Neutrophil (primary cell): ENCODE results near the gene TANC2.

ENCODE experiments used
- H3K27ac ChIP-seq: fragments of 200-600 bp; sonication (generic); 2 replicates; pipeline ENCODE4 v1.5.1; 2016; ENCODE audit warnings: mild to moderate bottlenecking, moderate library complexity
- H3K27me3 ChIP-seq: fragments of 200-600 bp; sonication (generic); 2 replicates; pipeline ENCODE4 v1.6.0; 2016; ENCODE audit warnings: mild to moderate bottlenecking
- H3K36me3 ChIP-seq: fragments of 200-600 bp; sonication (generic); 2 replicates; pipeline ENCODE4 v1.5.1; 2017
- H3K4me1 ChIP-seq, 2 experiments: fragments of 200-600 bp in 1 of 2; sonication (generic) in 1 of 2; 1 replicate in 1 of 2; 2 replicates in 1 of 2; pipeline versions ENCODE4 v1.5.1 to v1.6.1; 2013 to 2016; ENCODE audit warnings: low read depth in 1 of 2, low read length in 1 of 2, mild to moderate bottlenecking in 1 of 2, moderate library complexity in 1 of 2; ENCODE audit not compliant: control insufficient read depth in 1 of 2, insufficient read depth in 1 of 2
- H3K4me3 ChIP-seq, 2 experiments: fragments of 200-600 bp in 1 of 2; sonication (generic) in 1 of 2; 1 replicate in 1 of 2; 2 replicates in 1 of 2; pipeline ENCODE4 v1.5.1; 2013 to 2016; ENCODE audit warnings: low read depth in 1 of 2, low read length in 1 of 2, mild to moderate bottlenecking in 1 of 2, moderate library complexity in 1 of 2
- H3K9me3 ChIP-seq: fragments of 200-600 bp; sonication (generic); 2 replicates; pipeline ENCODE4 v1.5.1; 2016
- TF ChIP-seq, protein P1 (sequence below): fragments of 200-600 bp; sonication (generic); IDR thresholded peaks from 2 replicates; pipeline ENCODE4 v1.5.1; 2016; ENCODE audit warnings: antibody characterized with exemption

The TANC2 gene

DNA sequence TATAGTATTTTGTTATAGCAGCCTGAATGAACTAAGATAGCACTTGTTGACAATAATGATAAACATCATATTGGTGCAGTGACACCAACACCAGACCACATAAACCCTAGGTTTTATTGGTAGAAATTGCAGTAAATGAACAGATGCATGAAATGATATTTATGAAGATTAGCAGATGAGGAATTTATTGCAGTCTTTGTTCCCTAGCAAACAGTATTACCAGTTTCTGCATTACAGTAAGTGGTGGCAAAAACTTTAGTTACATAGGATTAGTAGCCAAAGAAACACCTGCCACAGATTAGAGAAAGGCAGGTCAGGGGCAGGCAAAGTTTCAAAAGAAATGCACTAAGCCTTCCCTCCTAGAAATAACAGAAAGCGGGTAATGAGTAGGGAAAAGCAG lies 17.7 kb upstream of the TANC2 start:
- Histone ChIP-seq H3K4me1 (no peaks in the 10 kb centered on the region), H3K36me3 (no peaks in the 10 kb centered on the region), H3K9me3 (no peaks in the 10 kb centered on the region), H3K4me3 (no peak overlapping the region), H3K27me3 (no peaks in the 10 kb centered on the region), H3K27ac (no peak overlapping the region)
- TF ChIP-seq, protein P1, sequence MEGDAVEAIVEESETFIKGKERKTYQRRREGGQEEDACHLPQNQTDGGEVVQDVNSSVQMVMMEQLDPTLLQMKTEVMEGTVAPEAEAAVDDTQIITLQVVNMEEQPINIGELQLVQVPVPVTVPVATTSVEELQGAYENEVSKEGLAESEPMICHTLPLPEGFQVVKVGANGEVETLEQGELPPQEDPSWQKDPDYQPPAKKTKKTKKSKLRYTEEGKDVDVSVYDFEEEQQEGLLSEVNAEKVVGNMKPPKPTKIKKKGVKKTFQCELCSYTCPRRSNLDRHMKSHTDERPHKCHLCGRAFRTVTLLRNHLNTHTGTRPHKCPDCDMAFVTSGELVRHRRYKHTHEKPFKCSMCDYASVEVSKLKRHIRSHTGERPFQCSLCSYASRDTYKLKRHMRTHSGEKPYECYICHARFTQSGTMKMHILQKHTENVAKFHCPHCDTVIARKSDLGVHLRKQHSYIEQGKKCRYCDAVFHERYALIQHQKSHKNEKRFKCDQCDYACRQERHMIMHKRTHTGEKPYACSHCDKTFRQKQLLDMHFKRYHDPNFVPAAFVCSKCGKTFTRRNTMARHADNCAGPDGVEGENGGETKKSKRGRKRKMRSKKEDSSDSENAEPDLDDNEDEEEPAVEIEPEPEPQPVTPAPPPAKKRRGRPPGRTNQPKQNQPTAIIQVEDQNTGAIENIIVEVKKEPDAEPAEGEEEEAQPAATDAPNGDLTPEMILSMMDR: no peak

GRCh38 chr17:62949036-62949435 lies 17.0 kb upstream of the TANC2 start:
- Histone ChIP-seq H3K4me1 (no peaks in the 10 kb centered on the region), H3K27me3 (no peaks in the 10 kb centered on the region), H3K36me3 (no peaks in the 10 kb centered on the region), H3K27ac (no peak overlapping the region), H3K4me3 (no peak overlapping the region), H3K9me3 (no peaks in the 10 kb centered on the region)
- TF ChIP-seq, protein P1: no peak

GRCh38 chr17:62950067-62950466 lies 16.0 kb upstream of the TANC2 start:
- Histone ChIP-seq H3K9me3 (no peaks in the 10 kb centered on the region), H3K4me1 (no peaks in the 10 kb centered on the region), H3K27me3 (peaks cover 6% of the 10 kb centered on the region), H3K36me3 (no peaks in the 10 kb centered on the region), H3K4me3 (no peak overlapping the region), H3K27ac (no peak overlapping the region)
- TF ChIP-seq, protein P1: no peak

DNA sequence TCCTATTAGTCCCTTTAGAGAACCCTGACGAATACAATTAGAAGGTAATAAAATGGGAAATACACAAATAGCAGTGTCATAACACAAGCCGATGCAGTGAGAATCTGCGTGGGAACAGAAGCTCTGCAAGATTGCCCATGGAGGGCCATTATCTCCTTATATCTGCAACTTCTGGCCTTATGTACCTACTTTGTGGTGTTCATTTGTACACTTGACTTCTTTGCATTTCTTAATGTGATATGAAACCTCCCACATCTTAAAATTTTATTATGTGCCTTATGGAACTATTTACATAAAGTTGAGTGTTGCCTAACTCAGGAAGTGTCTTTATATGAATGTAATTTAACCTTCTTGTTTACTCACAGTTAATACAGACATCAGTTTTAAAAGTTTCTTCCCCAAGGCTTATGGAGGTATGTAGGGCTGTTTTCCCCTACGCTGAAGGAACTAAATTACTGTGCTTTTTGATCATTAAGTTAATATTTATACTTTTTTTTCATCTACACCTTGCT lies 10.1 kb upstream of the TANC2 start:
- TF ChIP-seq, protein P1: no peak
- peaks cover 9% of the 10 kb centered on the region for H3K27me3 ChIP-seq
- H3K4me3 ChIP-seq: no peak overlapping the region
- H3K4me1 ChIP-seq: no peaks in the 10 kb centered on the region
- no peaks in the 10 kb centered on the region for H3K36me3 ChIP-seq
- H3K9me3 ChIP-seq: no peaks in the 10 kb centered on the region
- H3K27ac ChIP-seq: no peak overlapping the region

DNA sequence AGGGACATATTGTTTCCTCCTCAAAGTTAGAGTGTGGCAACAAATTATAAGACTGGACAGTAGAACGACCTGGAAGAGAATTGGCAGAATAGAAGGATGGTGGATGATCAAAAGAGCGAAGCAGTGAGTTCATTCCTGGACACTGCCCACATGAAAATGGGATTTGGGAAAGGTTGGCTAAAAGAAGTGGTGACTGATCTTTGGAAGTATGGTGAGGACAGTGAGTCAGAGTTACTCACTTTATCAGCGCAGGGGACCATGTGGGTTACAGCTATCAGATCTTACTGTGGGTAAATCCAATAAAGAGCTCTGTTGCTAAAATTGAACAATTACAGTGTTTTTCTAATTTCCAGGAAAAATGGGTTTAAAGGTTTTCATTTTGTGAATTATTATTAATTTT lies 2.7 kb upstream of the TANC2 start:
- Histone ChIP-seq H3K27me3 (peaks cover 32% of the 10 kb centered on the region), H3K4me3 (no peak overlapping the region), H3K27ac (no peak overlapping the region), H3K4me1 (peaks cover 16 to 21% of the 10 kb centered on the region in 2 experiments), H3K9me3 (no peaks in the 10 kb centered on the region), H3K36me3 (no peaks in the 10 kb centered on the region)
- TF ChIP-seq, protein P1: no peak

- no peaks in the 10 kb centered on the region for H3K9me3 ChIP-seq
- no peak overlapping the region for H3K4me3 ChIP-seq
- H3K27ac ChIP-seq: peak overlapping the region; percentile 85
Observed at GRCh38 chr17:62964506-62964905, 1.5 kb upstream of the TANC2 start.

More at GRCh38 chr17:62964506-62964905, 1.5 kb upstream of the TANC2 start:
- TF ChIP-seq, protein P1: no peak
- no peaks in the 10 kb centered on the region for H3K36me3 ChIP-seq
- H3K4me1 ChIP-seq: peaks cover 26 to 31% of the 10 kb centered on the region in 2 experiments
- peaks cover 32% of the 10 kb centered on the region for H3K27me3 ChIP-seq
